Keratinocyte (primary cell): ENCODE data around the gene PTBP2. TPM values are rescaled to one million over a fixed set of nuclear protein-coding genes. Genes with fewer than 3 reads are reported as not detected.

ENCODE experiments used
- DNase-seq: peaks from one replicate; pipeline ENCODE4 v3.0.0-alpha.2; 2011; ENCODE audit warnings: low read depth, missing footprints, low spot score
- FAIRE-seq: peaks from 2 replicates; lab custom pipeline; 2011; peaks lifted over from hg19 to GRCh38; lab: Jason Lieb, UNC
- H2AFZ ChIP-seq: 2 replicates; pipeline ENCODE4 v1.6.0; 2012; ENCODE audit warnings: low read length, control low read depth, inconsistent platforms; ENCODE audit not compliant: control insufficient read depth
- H3K27ac ChIP-seq: 2 replicates; pipeline ENCODE4 v1.5.1; 2011; ENCODE audit warnings: low read length; ENCODE audit not compliant: control insufficient read depth, insufficient read depth
- H3K27me3 ChIP-seq: 3 replicates; pipeline ENCODE4 v1.6.0; 2011; ENCODE audit warnings: low read length; ENCODE audit not compliant: control insufficient read depth, insufficient read depth; ENCODE audit errors: extremely low read depth
- H3K36me3 ChIP-seq, 2 experiments: 2 replicates in 1 of 2; 3 replicates in 1 of 2; pipeline ENCODE4 v1.5.1; 2011; ENCODE audit warnings: low read length in 2 of 2, mild to moderate bottlenecking in 1 of 2; ENCODE audit not compliant: control insufficient read depth in 2 of 2, insufficient read depth in 2 of 2; ENCODE audit errors: extremely low read depth in 1 of 2
- H3K4me1 ChIP-seq: 3 replicates; pipeline ENCODE4 v1.5.1; 2011; ENCODE audit warnings: low read length; ENCODE audit not compliant: control insufficient read depth, insufficient read depth; ENCODE audit errors: extremely low read depth
- H3K4me2 ChIP-seq: 3 replicates; pipeline ENCODE4 v1.6.0; 2011; ENCODE audit warnings: low read depth, low read length; ENCODE audit not compliant: control insufficient read depth, insufficient read depth; ENCODE audit errors: extremely low read depth
- H3K4me3 ChIP-seq, 3 experiments: fragments of 200-600 bp in 1 of 3; sonication (generic) in 1 of 3; 2 replicates in 2 of 3; 3 replicates in 1 of 3; pipeline ENCODE4 v1.5.1; 2011 to 2016; ENCODE audit warnings: low read length in 3 of 3, mild to moderate bottlenecking in 3 of 3, control low read depth in 2 of 3, inconsistent platforms in 1 of 3, low read depth in 1 of 3, mixed read lengths in 1 of 3, mixed run types in 1 of 3, moderate library complexity in 1 of 3; ENCODE audit not compliant: control insufficient read depth in 2 of 3, insufficient read depth in 2 of 3; ENCODE audit errors: extremely low read depth in 1 of 3
- H3K79me2 ChIP-seq: 2 replicates; pipeline ENCODE4 v1.6.0; 2012; ENCODE audit warnings: low read length; ENCODE audit not compliant: control insufficient read depth, insufficient read depth
- H3K9ac ChIP-seq: 3 replicates; pipeline ENCODE4 v1.6.0; 2011; ENCODE audit warnings: low read length; ENCODE audit not compliant: control insufficient read depth, insufficient read depth; ENCODE audit errors: extremely low read depth
- H3K9me1 ChIP-seq: 3 replicates; pipeline ENCODE4 v1.6.0; 2011; ENCODE audit warnings: low read length; ENCODE audit not compliant: control insufficient read depth, insufficient read depth; ENCODE audit errors: extremely low read depth
- H3K9me3 ChIP-seq: 2 replicates; pipeline ENCODE4 v1.5.1; 2012; ENCODE audit warnings: low read depth, low read length; ENCODE audit not compliant: control insufficient read depth
- H4K20me1 ChIP-seq: 3 replicates; pipeline ENCODE4 v1.6.0; 2011; ENCODE audit warnings: low read length; ENCODE audit not compliant: control insufficient read depth, insufficient read depth; ENCODE audit errors: extremely low read depth
- CTCF ChIP-seq, 3 experiments: IDR thresholded peaks in 1 of 3; conservative IDR thresholded peaks in 1 of 3; optimal IDR thresholded peaks in 1 of 3; 2 replicates in 2 of 3; 3 replicates in 1 of 3; pipeline versions ENCODE3 to v1.5.1; 2011; ENCODE audit warnings: low read length in 3 of 3, mild to moderate bottlenecking in 3 of 3, moderate library complexity in 2 of 3, control low read depth in 1 of 3, inconsistent platforms in 1 of 3; ENCODE audit not compliant: insufficient read depth in 2 of 3; ENCODE audit errors: extremely low read depth in 1 of 3
- EZH2 ChIP-seq: IDR thresholded peaks from one replicate; pipeline ENCODE4 v1.6.1; 2012; ENCODE audit warnings: inconsistent platforms, mild to moderate bottlenecking, low read length, moderate library complexity
- dilution Hi-C: fragments of 300-500 bp; cut with MboI; formaldehyde crosslinking; loops from one replicate; pipeline ENCODE4 v1.7.0; 2020; ENCODE audit warnings: low sequenced_read_pairs; ENCODE audit not compliant: extremely low pct_ligation_motif_present
- polyA plus RNA-seq, 5 experiments: library from polyadenylated mRNA; depleted of rRNA in 3 of 5; stranded (reverse) in 3 of 5; stranded (forward) in 1 of 5; unstranded in 1 of 5; fragments of >200 nt; gene quantifications; 1 replicate in 1 of 5; 2 replicates in 3 of 5; 3 replicates in 1 of 5; pipeline versions ENCODE4 v1.2.1 to v1.2.3, GENCODE V29; 2011 to 2012; ENCODE audit warnings: missing spikeins in 2 of 5, low read depth in 1 of 5, low replicate concordance in 1 of 5

PTBP2 gene
- polyA plus RNA-seq, 1 donor (not counting 4 experiments of a cell fraction or from before 2014, with no cell fraction given), result 9.5 TPM

GRCh38 chr1:96815914-96816313 lies 94.3 kb downstream of the PTBP2 start:
- H3K79me2 ChIP-seq, result no peaks in the 10 kb centered on the region
- no peaks in the 10 kb centered on the region for H3K9me1 ChIP-seq
- no peak overlapping the region for H2AFZ ChIP-seq
- no peak overlapping the region for H3K9ac ChIP-seq
- H3K4me3 ChIP-seq, result no peak overlapping the region
- H3K27me3 ChIP-seq, result no peaks in the 10 kb centered on the region
- H3K4me2 ChIP-seq, result no peak overlapping the region
- no peaks in the 10 kb centered on the region for H3K4me1 ChIP-seq
- H3K9me3 ChIP-seq, result no peaks in the 10 kb centered on the region
- TF ChIP-seq CTCF (optimal IDR thresholded peaks at IDR 0.05 in 1 of 3, IDR thresholded peaks at IDR 0.05 in 1 of 3, conservative IDR thresholded peaks at IDR 0.05 in 1 of 3; ENCODE audit: extremely low read depth in 1 of 3, insufficient read depth in 2 of 3, low read length in 3 of 3) (no peak), EZH2 (no peak)
- no peaks in the 10 kb centered on the region for H3K36me3 ChIP-seq
- dilution Hi-C loops, result no loop called here
- FAIRE-seq (no peak), DNase-seq (no peak)
- no peak overlapping the region for H3K27ac ChIP-seq
- no peaks in the 10 kb centered on the region for H4K20me1 ChIP-seq

GRCh38 chr1:96820107-96820506 lies 98.5 kb downstream of the PTBP2 start:
- DNase-seq (no peak), FAIRE-seq (no peak)
- dilution Hi-C loops, result no loop called here

More at GRCh38 chr1:96820107-96820506, 98.5 kb downstream of the PTBP2 start:
- Histone ChIP-seq H3K79me2 (no peaks in the 10 kb centered on the region), H3K4me1 (no peaks in the 10 kb centered on the region), H3K4me2 (no peak overlapping the region), H3K36me3 (no peaks in the 10 kb centered on the region), H3K9me3 (no peaks in the 10 kb centered on the region), H3K27me3 (no peaks in the 10 kb centered on the region), H3K9me1 (no peaks in the 10 kb centered on the region), H2AFZ (no peak overlapping the region), H4K20me1 (no peaks in the 10 kb centered on the region), H3K4me3 (no peak overlapping the region), H3K27ac (no peak overlapping the region), H3K9ac (no peak overlapping the region)
- TF ChIP-seq CTCF (optimal IDR thresholded peaks at IDR 0.05 in 1 of 3, IDR thresholded peaks at IDR 0.05 in 1 of 3, conservative IDR thresholded peaks at IDR 0.05 in 1 of 3; ENCODE audit: extremely low read depth in 1 of 3, insufficient read depth in 2 of 3, low read length in 3 of 3) (no peak), EZH2 (no peak)
